ENCODE results near the gene CCNQ.

DNA sequence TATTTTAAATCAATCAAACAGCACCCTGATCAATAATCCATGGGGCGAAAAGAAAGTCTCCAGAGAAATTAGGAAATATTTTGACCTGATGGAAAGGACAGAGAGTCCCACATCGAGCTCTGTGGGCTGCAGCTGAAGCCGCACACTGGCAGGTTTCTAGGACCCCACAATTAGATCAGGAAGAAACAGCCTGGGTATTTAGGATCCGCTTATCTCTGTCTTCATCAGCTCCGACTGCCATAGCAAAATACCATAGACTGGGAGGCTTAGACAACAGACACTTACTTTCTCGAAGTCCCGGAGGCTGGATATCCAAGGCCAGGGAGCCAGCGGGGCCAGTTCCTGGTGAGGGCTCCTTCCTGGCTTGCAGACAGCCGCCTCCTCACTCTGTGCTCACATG is 36.4 kb downstream of the CCNQ start:
- TF ChIP-seq, protein P1, sequence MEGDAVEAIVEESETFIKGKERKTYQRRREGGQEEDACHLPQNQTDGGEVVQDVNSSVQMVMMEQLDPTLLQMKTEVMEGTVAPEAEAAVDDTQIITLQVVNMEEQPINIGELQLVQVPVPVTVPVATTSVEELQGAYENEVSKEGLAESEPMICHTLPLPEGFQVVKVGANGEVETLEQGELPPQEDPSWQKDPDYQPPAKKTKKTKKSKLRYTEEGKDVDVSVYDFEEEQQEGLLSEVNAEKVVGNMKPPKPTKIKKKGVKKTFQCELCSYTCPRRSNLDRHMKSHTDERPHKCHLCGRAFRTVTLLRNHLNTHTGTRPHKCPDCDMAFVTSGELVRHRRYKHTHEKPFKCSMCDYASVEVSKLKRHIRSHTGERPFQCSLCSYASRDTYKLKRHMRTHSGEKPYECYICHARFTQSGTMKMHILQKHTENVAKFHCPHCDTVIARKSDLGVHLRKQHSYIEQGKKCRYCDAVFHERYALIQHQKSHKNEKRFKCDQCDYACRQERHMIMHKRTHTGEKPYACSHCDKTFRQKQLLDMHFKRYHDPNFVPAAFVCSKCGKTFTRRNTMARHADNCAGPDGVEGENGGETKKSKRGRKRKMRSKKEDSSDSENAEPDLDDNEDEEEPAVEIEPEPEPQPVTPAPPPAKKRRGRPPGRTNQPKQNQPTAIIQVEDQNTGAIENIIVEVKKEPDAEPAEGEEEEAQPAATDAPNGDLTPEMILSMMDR (IDR thresholded peaks at IDR 0.05): no peak
- no peak for TF ChIP-seq POLR2A (IDR thresholded peaks at IDR 0.05)
